ENCODE data around the gene MAGEA9.

GRCh38 chrX:149762696-149763614, 18.8 kb upstream of the MAGEA9 start:
- TF ChIP-seq EP300 (conservative IDR thresholded peaks at IDR 0.05; ENCODE audit: poor library complexity, severe bottlenecking) (no peak), CTCF (IDR thresholded peaks at IDR 0.05; ENCODE audit: poor library complexity, severe bottlenecking) (no peak), REST (IDR thresholded peaks at IDR 0.05; ENCODE audit: borderline replicate concordance) (no peak)
